Cardiac fibroblast (primary cell): ENCODE results near the gene NEB.

Experiments used
- DNase-seq, 2 donors: peaks; one replicate each; pipeline versions ENCODE4 v3.0.0 to v3.0.0-alpha.2; 2010; ENCODE audit warnings: low read depth in 2 of 2
- H3K4me3 ChIP-seq, 2 donors: replicated peaks in 1 of 2; 1 replicate in 1 of 2; 2 replicates in 1 of 2; pipeline ENCODE4 v1.5.1; 2011; ENCODE audit warnings: low read depth in 2 of 2, low read length in 2 of 2, mild to moderate bottlenecking in 2 of 2, moderate library complexity in 1 of 2
- TF ChIP-seq, protein P1 (sequence below): IDR thresholded peaks from one replicate; pipeline ENCODE4 v1.5.1; 2011; ENCODE audit warnings: low read depth, mild to moderate bottlenecking, low read length, inconsistent platforms

NEB gene

DNA sequence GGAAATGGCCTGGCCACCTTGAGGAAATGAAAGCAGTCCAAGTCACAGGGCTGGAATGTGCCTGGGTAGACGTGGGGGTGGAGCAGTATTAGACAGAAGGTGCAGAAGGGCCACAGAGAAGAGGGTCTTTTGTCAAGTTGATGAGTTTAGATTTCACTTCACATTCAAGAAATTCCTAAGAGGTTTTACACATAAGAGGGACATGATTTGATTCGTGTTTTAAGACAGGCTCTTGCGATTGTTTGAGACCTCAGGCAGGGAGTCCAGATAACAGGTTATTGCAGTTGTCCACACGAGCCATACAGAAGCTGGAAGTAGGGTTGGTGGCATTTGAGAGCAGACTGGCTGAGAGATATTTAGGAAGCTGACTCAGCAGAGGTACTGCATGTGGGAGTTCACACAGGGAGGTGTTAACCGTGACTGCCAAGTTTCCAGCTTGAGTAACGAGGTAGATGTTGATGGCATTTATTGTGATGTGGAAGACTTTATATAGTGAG is 64.6 kb downstream of the NEB start:
- TF ChIP-seq, protein P1, sequence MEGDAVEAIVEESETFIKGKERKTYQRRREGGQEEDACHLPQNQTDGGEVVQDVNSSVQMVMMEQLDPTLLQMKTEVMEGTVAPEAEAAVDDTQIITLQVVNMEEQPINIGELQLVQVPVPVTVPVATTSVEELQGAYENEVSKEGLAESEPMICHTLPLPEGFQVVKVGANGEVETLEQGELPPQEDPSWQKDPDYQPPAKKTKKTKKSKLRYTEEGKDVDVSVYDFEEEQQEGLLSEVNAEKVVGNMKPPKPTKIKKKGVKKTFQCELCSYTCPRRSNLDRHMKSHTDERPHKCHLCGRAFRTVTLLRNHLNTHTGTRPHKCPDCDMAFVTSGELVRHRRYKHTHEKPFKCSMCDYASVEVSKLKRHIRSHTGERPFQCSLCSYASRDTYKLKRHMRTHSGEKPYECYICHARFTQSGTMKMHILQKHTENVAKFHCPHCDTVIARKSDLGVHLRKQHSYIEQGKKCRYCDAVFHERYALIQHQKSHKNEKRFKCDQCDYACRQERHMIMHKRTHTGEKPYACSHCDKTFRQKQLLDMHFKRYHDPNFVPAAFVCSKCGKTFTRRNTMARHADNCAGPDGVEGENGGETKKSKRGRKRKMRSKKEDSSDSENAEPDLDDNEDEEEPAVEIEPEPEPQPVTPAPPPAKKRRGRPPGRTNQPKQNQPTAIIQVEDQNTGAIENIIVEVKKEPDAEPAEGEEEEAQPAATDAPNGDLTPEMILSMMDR: no peak
- no peak overlapping the region for H3K4me3 ChIP-seq
- no peak for DNase-seq

DNA sequence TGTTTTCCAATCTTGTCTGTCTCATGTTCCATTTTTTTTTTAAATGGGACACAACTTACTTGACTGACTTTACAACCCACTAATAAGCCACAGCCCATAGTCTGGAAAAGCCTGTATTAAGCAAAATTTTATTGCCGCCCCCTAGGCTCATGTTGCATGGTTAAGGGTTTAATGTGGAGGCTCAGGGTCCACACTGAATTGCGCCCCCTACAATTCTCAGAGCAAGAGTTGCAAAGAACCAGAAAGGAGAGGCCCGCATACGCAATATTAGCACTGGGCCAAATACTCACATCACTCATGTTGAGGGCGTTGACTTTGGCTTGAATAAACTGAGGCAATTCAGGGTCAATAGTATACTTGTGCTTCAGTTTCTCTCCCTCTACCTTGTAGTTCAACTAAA is 65.5 kb downstream of the NEB start:
- no peak for DNase-seq
- TF ChIP-seq, protein P1: no peak
- H3K4me3 ChIP-seq: no peak overlapping the region

DNA sequence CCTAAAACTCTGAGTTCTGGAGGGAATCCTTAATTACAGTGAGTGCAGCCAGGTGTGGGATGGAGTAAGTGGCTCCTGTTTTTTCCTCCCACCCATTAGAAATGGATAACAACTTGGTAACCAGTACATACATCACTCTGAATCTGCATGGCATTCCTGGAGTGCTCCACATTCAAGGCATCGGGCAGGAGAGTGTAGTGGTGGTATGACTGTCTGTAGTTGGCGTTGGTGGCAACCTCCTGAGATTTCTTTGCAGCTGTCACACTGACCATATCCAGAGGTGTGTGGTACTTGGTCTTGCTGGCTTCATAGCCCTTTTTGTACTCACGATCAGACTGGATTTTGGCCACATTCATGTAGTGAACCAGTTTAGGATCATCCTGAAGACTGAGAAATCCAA is 68.3 kb downstream of the NEB start:
- TF ChIP-seq, protein P1: no peak
- no peak for DNase-seq
- no peak overlapping the region for H3K4me3 ChIP-seq

DNA sequence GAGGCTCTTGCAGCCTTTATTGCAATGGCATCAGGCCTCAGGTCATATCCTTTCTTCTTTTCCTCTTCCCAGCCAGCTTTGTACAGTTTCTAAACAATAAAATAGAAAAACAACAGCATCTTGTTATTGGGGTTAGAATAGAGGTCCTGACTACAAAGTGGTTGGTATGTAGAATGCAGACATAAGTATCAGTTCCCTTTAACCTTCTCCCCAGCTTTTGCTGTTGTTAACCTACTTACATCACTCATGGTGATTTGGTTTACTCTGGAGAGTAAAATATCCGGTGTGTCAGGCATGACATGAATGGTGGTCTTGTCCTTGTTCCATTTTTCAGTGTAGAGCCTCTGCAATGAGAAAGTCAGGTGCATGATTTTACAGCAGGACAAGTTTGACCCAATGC is 69.8 kb downstream of the NEB start:
- TF ChIP-seq, protein P1: no peak
- H3K4me3 ChIP-seq: no peak overlapping the region

DNA sequence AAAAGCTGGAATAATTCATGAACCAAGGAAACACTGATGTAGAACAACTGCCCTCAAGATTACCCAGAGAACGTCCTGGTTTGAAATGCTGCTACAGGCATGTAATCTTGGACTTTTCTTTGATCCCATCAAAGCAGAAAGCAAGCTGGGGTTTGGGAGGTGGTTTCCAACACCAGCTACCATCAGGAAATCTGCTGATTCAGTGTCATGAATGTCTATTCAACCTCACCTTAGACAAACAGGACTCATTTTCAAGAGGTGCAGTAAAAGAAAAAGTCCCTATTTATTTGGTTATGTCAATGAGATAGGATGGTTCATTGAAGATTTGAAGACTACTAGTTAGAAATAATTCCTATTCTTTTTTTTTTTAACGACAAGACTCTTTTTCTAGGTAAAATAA is 72.7 kb downstream of the NEB start:
- DNase-seq: no peak
- TF ChIP-seq, protein P1: no peak
- no peak overlapping the region for H3K4me3 ChIP-seq

More for the DNA sequence above, 69.8 kb downstream of the NEB start:
- no peak for DNase-seq

DNA sequence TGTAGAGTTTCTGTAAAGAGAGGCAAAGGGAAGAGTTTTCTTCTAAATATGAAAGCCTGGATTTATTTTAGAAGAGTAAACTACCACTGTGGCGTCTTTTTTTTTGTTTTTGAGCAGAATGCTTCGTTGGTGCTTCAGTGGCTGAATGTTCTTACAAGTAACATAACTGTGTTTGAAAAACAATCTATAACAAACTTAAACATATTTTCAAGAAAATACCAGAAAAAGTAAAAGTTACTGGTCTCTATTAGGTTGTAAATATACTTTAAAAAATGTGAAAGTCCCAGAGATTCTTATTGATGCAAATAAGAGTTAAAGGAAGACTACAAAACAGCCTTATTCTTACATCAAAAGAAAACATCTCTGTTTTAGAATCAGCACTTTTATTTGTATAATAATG is 76.2 kb downstream of the NEB start:
- TF ChIP-seq, protein P1: no peak
- H3K4me3 ChIP-seq: no peak overlapping the region
- no peak for DNase-seq

DNA sequence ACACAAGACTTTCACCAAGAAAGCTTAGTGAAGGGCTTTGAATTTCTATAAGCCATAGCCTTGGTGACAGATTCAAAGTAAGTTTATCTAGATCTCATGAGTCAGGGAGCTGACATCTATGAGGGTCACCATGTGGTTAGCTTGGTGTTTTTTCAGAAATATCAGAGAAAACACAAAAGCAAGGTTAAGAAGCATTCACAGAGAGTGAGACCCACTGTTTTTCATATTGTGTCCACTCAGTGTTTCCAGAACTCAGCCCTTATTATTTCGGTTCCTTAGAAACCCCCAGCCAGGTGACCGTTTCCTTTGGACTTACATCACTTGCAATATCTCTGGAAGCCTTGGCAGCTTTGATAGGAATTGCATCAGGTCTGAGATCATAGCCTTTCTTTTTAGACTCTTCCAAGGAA is 76.6 kb downstream of the NEB start:
- no peak overlapping the region for H3K4me3 ChIP-seq
- DNase-seq: no peak
- TF ChIP-seq, protein P1: no peak
